DOHH2 (cell line): ENCODE measurements around the gene POLRMT.

Source experiments
- H3F3A ChIP-seq: fragments of 200-600 bp; sonication (generic), shearing (Covaris generic); 2 replicates; pipeline ENCODE4 v1.6.0; 2016; ENCODE audit warnings: antibody characterized with exemption, mild to moderate bottlenecking; ENCODE audit not compliant: control insufficient read depth, insufficient read depth
- H3K27ac ChIP-seq: fragments of 200-600 bp; sonication (generic); 2 replicates; pipeline ENCODE4 v1.5.1; 2014; ENCODE audit warnings: low read depth, mild to moderate bottlenecking, low read length, moderate library complexity
- H3K27me3 ChIP-seq: fragments of 200-600 bp; sonication (generic); 2 replicates; pipeline ENCODE4 v1.6.1; 2014; ENCODE audit warnings: mild to moderate bottlenecking, low read length, mixed read lengths; ENCODE audit not compliant: control insufficient read depth
- H3K36me3 ChIP-seq: fragments of 200-600 bp; sonication (generic); 2 replicates; pipeline ENCODE4 v1.6.1; 2014; ENCODE audit warnings: mild to moderate bottlenecking, low read length, moderate library complexity, mixed read lengths; ENCODE audit not compliant: control insufficient read depth
- H3K4me1 ChIP-seq: fragments of 200-600 bp; sonication (generic); 2 replicates; pipeline ENCODE4 v1.6.1; 2014; ENCODE audit warnings: mild to moderate bottlenecking, low read length, mixed read lengths; ENCODE audit not compliant: control insufficient read depth
- H3K4me2 ChIP-seq: fragments of 200-600 bp; sonication (generic); 2 replicates; pipeline ENCODE4 v1.6.0; 2014; ENCODE audit warnings: mild to moderate bottlenecking, low read length, moderate library complexity
- H3K4me3 ChIP-seq: fragments of 200-600 bp; sonication (generic); 2 replicates; pipeline ENCODE4 v1.5.1; 2014; ENCODE audit warnings: mild to moderate bottlenecking, low read length, mixed read lengths
- H3K79me2 ChIP-seq: fragments of 200-600 bp; sonication (generic); 2 replicates; pipeline ENCODE4 v1.6.1; 2014; ENCODE audit warnings: mild to moderate bottlenecking, low read length, mixed read lengths; ENCODE audit not compliant: control insufficient read depth
- H3K9me2 ChIP-seq: fragments of 200-600 bp; sonication (generic); replicated peaks from 2 replicates; pipeline ENCODE4 v1.6.1; 2014; ENCODE audit warnings: mild to moderate bottlenecking, low read length, mixed read lengths; ENCODE audit not compliant: control insufficient read depth
- H3K9me3 ChIP-seq: fragments of 200-600 bp; sonication (generic); 2 replicates; pipeline ENCODE4 v1.6.1; 2014; ENCODE audit warnings: antibody characterized with exemption, low read length, mixed read lengths; ENCODE audit not compliant: control insufficient read depth, insufficient read depth
- H4K20me1 ChIP-seq: fragments of 200-600 bp; sonication (generic); 2 replicates; pipeline ENCODE4 v1.6.0; 2014; ENCODE audit warnings: low read depth, mild to moderate bottlenecking, antibody characterized with exemption, low read length, moderate library complexity; ENCODE audit not compliant: control insufficient read depth, insufficient read depth
- CTCF ChIP-seq: fragments of 200-600 bp; sonication (generic); IDR thresholded peaks from one replicate; pipeline ENCODE4 v1.5.1; 2014; ENCODE audit warnings: antibody characterized with exemption, mild to moderate bottlenecking, low read depth, low read length; ENCODE audit not compliant: poor library complexity, severe bottlenecking
- EZH2phosphoT487 ChIP-seq: fragments of 200-600 bp; sonication (generic); IDR thresholded peaks from 2 replicates; pipeline ENCODE4 v1.6.1; 2017; ENCODE audit warnings: borderline replicate concordance, mild to moderate bottlenecking, antibody characterized with exemption, low read length, moderate library complexity, mixed read lengths

POLRMT gene

DNA sequence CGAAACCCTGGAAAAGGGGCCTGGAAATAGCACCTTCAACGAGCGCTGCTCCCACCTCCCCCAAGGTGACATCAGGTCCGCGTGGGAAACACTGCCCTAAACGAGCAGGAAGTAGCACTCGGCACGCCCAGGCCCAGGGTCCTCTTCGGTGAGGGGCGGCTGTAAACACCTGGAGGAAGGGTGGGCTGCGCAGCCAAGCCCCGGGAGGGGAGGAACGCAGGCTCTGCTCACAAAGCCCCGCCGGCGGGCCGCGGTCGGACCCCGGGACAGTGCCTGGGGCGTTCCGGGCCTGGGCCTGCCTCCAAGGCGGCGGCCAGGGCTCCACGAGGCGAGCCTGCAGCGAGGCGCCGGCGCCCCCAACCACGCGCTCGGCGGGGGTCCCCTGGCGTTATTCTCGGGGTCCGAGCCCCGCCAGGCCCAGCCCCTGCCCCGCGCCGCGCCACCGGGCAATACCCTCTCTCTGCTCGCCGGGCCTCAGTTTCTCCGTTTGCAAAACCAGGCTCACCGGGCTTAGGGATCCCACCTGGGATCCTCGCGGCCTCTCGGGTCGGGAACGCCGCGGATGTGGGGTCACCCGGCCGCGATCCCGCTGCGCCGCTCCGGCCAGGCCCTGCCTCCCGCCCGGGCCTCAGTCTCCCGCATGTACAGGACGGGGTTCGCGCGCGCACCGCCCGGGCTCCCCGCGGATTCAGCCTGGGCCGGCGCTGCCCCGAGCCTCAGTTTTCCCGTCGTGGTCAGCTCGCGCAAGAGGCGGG lies 29.0 kb upstream of the POLRMT start:
- H3K4me2 ChIP-seq, result peak overlapping the region; percentile 82
- H3K27ac ChIP-seq, result peak overlapping the region; percentile 64
- no peaks in the 10 kb centered on the region for H3F3A ChIP-seq
- peaks cover 60% of the 10 kb centered on the region for H3K79me2 ChIP-seq
- H3K36me3 ChIP-seq, result peaks cover 52% of the 10 kb centered on the region
- TF ChIP-seq EZH2phosphoT487 (no peak), CTCF (no peak)
- H3K27me3 ChIP-seq, result no peaks in the 10 kb centered on the region
- H4K20me1 ChIP-seq, result peaks cover 30% of the 10 kb centered on the region
- H3K4me3 ChIP-seq, result peak overlapping the region; percentile 82
- peaks cover 34% of the 10 kb centered on the region for H3K4me1 ChIP-seq
- no peaks in the 10 kb centered on the region for H3K9me2 ChIP-seq
- no peaks in the 10 kb centered on the region for H3K9me3 ChIP-seq

DNA sequence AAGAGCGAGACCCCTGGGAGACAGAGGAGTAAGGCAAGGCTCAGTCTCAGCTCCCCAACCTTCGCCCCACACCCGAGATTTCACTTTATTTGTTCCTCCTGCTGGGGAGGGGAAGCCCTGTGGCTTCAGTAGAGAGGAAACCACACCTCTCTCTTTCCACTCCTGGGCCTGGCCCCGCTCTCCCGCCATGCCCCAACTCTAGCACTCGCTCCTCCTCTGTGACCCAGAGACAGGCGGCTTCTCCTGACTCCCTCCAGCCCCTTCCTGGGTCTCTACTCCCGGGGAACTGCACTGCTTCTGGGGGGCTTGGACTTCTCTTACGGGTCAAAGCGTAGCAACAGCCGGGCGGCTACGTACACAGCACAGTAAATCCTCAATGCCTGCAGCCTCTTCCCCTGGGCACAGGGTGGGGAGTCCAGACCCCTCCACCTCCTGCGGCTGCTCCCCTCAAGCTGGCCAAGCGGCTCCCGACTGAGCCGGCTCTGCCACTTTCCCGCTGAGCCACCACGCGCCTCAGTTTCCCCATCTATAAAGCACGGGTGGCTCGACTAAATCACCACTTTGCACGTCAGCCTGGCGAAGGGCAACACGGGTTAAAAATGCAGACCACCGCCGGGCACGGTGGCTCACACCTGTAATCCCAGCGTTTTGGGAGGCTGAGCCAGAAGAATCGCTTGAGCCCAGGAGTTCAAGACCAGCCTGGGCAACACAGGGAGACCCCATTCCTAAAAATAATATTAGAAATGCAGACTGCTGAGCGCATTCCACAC lies 28.3 kb upstream of the POLRMT start:
- Histone ChIP-seq H3K9me3 (no peaks in the 10 kb centered on the region), H3K27ac (peak overlapping the region; percentile 64), H3F3A (no peaks in the 10 kb centered on the region), H3K36me3 (peaks cover 60% of the 10 kb centered on the region), H3K9me2 (no peaks in the 10 kb centered on the region), H3K4me3 (peak overlapping the region; percentile 82), H3K4me2 (peak overlapping the region; percentile 82), H3K79me2 (peaks cover 67% of the 10 kb centered on the region), H3K4me1 (peaks cover 34% of the 10 kb centered on the region), H3K27me3 (no peaks in the 10 kb centered on the region), H4K20me1 (peaks cover 30% of the 10 kb centered on the region)
- no peak for TF ChIP-seq EZH2phosphoT487
- TF ChIP-seq CTCF, result no peak

DNA sequence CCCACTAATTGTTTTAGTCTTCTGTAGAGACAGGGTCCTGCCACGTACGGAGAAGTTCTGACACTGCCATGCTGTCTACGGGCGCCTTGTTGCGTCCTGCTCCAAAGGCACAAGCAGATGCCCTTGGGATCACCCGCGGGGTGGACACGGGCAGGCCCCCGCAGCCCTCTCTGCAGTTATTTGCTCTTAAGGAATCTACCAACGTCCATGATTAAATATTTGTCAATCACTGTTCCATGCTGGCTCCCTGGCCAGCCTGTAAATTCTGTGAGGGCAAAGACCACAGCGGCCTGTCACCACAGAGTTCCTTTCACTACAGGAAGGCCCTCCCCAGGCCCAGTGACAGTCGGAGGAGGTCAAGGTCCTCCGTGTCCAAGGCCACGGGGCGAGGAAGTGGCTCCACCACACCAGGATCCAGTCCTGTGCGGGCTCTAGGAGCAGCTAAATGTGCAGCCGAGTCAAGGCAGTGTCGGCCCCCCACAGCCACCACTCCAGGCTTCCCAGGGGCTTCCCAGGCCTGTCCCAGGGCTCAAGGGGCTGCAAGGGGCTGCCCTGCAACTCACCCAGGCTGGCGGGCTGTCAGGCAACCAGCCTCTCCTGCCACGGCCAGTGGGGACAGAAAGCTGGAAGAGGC lies 27.6 kb upstream of the POLRMT start:
- H3K4me1 ChIP-seq, result peaks cover 34% of the 10 kb centered on the region
- H3K4me3 ChIP-seq, result peak overlapping the region; percentile 82

More for the DNA sequence above, 27.6 kb upstream of the POLRMT start:
- TF ChIP-seq CTCF (no peak), EZH2phosphoT487 (no peak)
- Histone ChIP-seq H3K36me3 (peaks cover 64% of the 10 kb centered on the region), H3F3A (no peaks in the 10 kb centered on the region), H3K9me3 (no peaks in the 10 kb centered on the region), H4K20me1 (peaks cover 30% of the 10 kb centered on the region), H3K9me2 (no peaks in the 10 kb centered on the region), H3K27ac (peak overlapping the region; percentile 64; the same call in 1 of the 2 replicates), H3K27me3 (no peaks in the 10 kb centered on the region), H3K79me2 (peaks cover 74% of the 10 kb centered on the region), H3K4me2 (peak overlapping the region; percentile 82)
